ENCODE measurements around the gene ZNF526.
"Not testable (repeated sequence)": the region's sequence is repeated elsewhere in the genome, so short reads cannot be mapped to it uniquely, and the experiment has no call there.

ZNF526 gene

DNA sequence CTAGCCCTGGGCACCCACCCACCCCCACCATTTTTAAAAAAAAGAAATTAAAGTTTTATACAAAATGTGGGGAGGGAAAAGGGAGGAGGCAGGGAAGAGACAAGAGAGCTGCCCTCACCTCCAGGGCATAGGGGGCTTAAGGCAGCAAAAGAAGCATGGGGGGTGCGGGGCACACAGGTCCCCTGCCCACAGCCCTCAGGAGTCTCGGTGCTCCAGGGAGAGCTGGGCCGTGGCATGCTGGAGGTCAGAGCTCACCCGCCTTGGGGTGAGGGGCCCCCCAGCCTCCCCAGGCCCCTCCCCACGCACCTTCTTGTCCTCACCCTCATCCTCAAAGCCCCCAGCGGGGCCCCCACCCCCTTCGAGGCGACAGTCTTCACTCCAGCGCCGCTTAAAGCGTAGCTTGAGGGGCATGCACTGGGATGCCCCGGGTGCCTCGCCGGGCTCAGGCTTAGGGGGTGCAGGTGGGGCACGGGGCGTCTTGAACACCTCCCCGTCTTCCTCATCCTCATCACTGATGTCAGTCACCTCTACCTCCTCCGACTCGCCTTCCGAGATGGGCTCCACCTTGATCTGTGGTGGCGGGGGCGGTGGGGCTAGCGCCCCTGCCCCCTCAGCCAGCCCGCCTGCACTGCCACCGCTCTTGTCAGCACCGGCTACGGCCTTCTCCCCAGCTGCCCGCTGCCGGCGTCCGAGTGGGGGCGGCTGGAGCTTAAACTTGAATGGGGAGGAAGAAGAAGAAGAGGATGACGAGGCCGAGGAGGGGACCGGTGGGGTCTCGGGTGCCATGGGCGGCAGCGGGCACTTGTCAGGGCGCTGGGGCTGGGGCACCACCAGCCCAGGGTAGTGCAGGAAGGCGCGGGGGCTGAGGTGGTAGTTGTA is 28.4 kb downstream of the ZNF526 start:
- DNase-seq: no peak

DNA sequence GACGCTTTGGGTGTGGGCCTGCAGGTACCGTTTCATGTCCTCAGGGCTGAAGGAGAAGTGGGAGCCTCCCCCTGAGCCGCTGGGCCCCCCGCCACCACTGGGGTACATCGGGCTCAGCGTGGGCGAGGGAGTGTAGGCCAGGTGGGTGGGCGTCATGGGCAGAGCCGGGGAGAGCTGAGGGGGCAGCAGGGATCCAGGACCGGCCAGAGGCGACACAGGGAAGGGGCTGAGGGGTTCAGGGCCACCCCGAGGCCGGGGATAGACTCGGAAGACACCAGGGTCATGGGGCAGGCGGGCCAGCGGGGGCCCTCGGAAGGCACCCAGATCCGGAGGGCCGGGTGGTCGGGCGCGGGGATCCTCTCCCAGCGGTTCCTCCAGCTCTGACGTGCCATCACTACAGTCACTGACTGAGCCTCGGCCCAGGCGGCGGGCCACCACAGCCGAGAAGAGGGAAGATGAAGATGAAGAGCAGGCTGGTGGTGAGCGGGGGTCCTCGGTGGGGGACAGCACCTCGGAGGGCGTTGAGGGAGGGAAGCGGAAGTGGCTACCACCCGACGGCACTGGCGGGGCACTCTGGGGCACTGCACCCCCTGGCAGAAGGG is 29.1 kb downstream of the ZNF526 start:
- DNase-seq: no peak

DNA sequence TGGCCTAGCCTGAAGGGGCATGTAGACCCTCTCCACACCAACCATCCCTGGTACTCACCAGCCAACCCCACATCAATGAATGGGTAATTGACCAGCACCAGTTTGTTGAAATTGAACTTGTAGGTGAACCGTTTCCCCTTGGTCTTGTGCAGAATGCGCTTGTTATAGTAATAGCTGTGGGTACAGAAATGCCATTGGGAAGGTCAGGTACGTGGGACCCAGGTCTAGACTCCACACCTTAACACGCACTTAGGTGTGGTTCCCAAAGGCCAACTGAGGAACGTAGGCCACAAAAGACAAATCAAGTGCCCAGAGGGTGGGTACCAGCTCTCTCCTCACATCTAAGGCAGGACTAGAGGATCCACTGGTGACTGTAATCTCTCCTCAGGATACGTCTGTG is 29.7 kb downstream of the ZNF526 start:
- DNase-seq: no peak

GRCh38 chr19:42250183-42250665 is 30.1 kb downstream of the ZNF526 start:
- DNase-seq: no peak

DNA sequence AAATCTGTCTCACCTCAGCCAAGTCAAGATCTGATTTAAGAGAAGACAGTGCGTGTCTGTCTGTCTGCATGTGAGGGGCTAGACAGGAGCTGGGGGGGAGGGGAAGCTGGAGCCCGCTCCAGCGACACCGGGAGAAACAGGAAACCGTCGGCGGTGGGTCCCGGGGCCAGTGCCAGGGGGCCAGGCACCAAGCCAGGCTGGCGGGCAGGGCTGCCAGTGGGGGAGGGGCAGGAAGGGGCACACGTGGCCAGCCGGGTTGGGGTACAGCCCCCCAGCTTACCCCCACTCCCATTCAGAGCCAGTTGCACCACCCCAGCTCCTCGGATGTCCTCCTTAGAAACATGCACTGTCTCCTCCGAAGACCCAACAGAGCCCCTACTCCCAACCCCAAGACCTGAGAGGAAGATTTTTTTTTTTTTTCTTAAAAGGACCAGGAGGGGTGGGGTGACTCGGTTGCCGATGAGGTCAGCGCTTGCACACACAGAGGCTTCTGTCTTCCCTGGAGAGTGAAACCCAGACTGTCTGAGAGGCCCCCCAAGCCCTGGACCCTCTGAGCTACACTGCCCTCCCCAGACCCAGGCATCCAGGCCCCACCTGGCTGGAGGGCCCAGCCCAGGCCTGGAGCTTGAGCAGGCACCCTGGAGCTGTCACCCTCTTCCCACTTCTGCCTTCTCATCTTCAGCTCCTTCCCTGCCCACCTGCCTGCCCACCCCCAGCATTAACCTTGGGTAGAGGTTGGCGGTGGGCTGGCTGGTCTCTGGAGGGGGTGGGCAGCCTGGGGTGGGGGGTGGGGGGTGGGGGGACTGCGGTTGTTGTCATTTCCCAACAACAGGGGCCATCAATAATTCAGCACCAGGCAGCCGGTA is 30.8 kb downstream of the ZNF526 start:
- DNase-seq: no peak

GRCh38 chr19:42251572-42252358 is 31.7 kb downstream of the ZNF526 start:
- no peak for DNase-seq

- no peak for DNase-seq
Observed at GRCh38 chr19:42252365-42253244, 32.5 kb downstream of the ZNF526 start.

DNA sequence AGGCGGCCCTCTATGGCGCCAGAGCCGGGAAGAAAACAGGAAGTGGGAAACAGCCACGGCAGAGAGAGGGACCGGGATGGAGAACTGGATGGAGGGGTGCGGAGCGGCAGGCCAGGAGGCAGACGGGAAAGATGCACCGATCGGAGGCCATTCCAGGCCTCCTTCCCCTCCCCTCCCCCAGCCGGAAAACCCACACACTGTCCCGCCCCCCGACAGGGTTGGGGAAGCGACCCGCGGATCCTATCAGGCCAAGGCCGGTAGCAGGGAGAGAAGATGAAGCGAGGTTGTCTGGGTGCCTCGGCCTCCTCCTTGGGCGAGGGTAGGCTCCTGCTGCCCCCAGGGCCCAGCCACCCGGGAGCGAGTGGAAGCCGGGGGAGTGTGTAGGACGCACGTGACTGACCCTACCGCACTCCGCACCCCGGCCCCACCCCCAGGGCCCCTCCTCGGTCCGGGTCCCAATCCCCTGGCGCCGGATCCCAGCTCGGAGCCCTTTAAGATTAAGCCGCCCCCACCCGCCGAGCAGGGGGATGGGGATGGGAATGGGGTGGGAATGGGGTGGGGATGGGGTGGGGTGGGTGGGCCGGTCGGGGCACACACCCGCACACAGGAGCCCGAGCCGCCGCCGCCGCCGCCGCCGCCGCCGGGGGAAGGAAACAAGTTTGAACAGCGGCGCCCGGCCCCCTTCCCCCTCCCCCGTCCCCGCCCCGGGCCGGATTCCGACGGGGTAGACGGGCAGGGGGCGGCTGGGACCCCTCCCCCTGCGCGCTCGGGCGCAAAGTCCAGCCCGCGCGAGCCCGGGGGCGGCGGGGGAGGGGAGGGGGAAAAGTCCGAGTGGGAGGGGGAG is 33.4 kb downstream of the ZNF526 start:
- no peak for DNase-seq

- DNase-seq: no peak
Observed at GRCh38 chr19:42254089-42254849, 34.2 kb downstream of the ZNF526 start.

- peak; percentile 70 for DNase-seq
Observed at GRCh38 chr19:42254850-42255765, 35.0 kb downstream of the ZNF526 start, which contains the start of gene ERF. Gene ERF, minus strand, starts transcription at chr19:42255128. Its CDS starts 129 bp downstream, at chr19:42254999.

GRCh38 chr19:42255766-42256745 is 35.9 kb downstream of the ZNF526 start:
- no peak for DNase-seq

GRCh38 chr19:42257842-42258241 is 37.7 kb downstream of the ZNF526 start:
- not testable (repeated sequence) for DNase-seq

DNA sequence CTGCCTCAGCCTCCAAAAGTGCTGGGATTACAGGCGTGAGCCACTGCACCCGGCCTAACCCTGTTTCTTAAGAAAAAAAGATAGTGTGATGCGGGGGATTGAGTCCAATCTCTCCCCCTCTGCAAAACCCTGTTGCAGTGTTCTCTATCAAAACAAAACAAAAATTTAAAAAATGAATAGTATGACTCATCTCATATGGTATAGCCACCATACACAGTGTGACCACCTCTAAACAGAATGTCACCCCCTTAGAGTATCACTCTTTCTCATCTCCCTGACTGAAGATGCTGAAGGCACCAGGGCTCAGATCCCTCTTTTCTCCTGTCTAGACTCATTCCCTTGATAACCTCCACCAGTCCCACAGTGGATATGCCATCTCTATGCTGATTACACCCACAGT is 41.7 kb downstream of the ZNF526 start:
- DNase-seq: no peak

GRCh38 chr19:42266105-42266504 is 46.0 kb downstream of the ZNF526 start:
- DNase-seq: not testable (repeated sequence)

DNA sequence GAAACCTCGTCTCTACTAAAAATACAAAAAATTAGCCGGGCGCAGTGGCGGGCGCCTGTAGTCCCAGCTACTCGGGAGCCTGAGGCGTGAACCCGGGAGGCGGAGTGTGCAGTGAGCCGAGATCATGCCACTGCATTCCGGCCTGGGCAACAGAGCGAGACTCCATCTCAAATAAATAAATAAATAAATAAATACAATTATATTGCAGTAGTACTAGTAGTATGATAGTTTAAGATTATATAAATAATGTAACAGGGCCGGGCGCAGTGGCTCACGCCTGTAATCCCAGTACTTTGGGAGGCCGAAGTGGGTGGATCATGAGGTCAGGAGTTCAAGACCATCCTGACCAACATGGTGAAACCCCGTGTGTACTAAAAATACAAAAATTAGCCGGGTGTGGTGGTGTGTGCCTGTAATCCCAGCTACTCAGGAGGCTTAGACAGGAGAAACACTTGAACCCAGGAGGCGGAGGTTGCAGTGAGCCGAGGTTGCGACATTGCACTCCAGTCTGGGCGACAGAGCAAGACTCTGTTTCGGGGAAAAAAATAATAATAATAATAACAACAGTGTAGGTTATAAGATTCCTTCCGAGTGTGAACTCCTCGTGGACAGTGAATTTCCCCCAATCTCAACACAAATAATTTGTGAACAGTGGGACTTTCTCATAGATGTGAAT is 47.0 kb downstream of the ZNF526 start:
- DNase-seq: not testable (repeated sequence)

DNA sequence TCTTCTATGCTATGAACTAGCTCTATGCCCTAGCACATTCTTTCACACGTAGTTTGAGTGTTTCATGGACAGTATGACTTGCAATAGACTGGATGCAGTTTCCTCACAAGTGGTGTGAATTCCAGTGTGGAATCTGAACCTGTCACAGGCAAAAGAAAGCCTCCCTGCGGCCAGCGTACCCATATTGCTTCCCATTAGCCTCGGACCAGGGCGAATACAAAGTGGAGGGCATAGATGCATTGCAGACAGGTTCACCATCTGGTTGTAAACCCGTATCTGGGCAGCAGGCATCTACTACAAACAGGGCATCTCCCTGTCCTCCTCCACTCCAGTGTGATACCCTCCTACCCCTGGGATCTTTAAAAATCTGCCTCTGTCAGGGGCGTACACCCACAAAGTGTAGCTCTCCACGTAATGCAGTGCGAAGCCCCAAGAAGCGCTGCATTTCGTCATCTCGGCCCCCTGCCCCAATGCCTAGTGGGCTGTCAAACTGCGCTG is 47.6 kb downstream of the ZNF526 start:
- DNase-seq: no peak
